B cell (primary cell): ENCODE results near the gene FGFR1OP2. TPM values are rescaled to one million over a fixed set of nuclear protein-coding genes. Genes with fewer than 3 reads are reported as not detected.
"Not testable (repeated sequence)": the region's sequence is repeated elsewhere in the genome, so short reads cannot be mapped to it uniquely, and the experiment has no call there.

Experiments
- ATAC-seq: fragments of 200-7000 bp; cut with Tn5 transposase; one replicate; pipeline ENCODE4 v1.10.0; 2021; ENCODE audit warnings: low read depth, mild to moderate bottlenecking, moderate number of reproducible peaks, moderate library complexity
- CTCF ChIA-PET: fragments of 350-600 bp; sonication (Branson Sonifier 250); formaldehyde crosslinking; loops from one replicate; lab custom pipeline; 2021; ENCODE audit warnings: antibody characterized with exemption, inconsistent platforms; lab: Charles Lee
- POLR2A ChIA-PET: fragments of 350-600 bp; sonication (Branson Sonifier 250); formaldehyde crosslinking; loops from one replicate; lab custom pipeline; 2021; ENCODE audit warnings: antibody characterized with exemption; lab: Charles Lee
- DNase-seq: peaks from one replicate; pipeline ENCODE4 v3.0.0; 2013
- H2AFZ ChIP-seq: 2 replicates; pipeline ENCODE4 v1.6.1; 2012; ENCODE audit warnings: mild to moderate bottlenecking, low read depth, low read length; ENCODE audit not compliant: insufficient read depth, poor library complexity, severe bottlenecking
- H3K27ac ChIP-seq, 2 donors: 1 replicate in 1 of 2; 2 replicates in 1 of 2; pipeline ENCODE4 v1.5.1; 2012 to 2013; ENCODE audit warnings: low read length in 2 of 2, mild to moderate bottlenecking in 2 of 2, moderate library complexity in 1 of 2
- H3K27me3 ChIP-seq, 4 experiments: fragments of 200-600 bp in 1 of 4; sonication (generic) in 1 of 4; replicated peaks in 1 of 4; 1 replicate in 2 of 4; 2 replicates in 2 of 4; pipeline versions ENCODE4 v1.6.1 to v1.7.0; 2013 to 2016; ENCODE audit warnings: low read length in 3 of 4, mild to moderate bottlenecking in 2 of 4, mixed read lengths in 1 of 4, moderate library complexity in 1 of 4; ENCODE audit not compliant: insufficient read depth in 4 of 4, control insufficient read depth in 3 of 4; ENCODE audit errors: control extremely low read depth in 1 of 4
- H3K36me3 ChIP-seq, 2 experiments: replicated peaks in 1 of 2; 1 replicate in 1 of 2; 2 replicates in 1 of 2; pipeline versions ENCODE4 v1.6.1 to v1.7.1; 2013; ENCODE audit warnings: low read length in 1 of 2; ENCODE audit not compliant: insufficient read depth in 2 of 2, control insufficient read depth in 1 of 2; ENCODE audit errors: control extremely low read depth in 1 of 2, extremely low read depth in 1 of 2
- H3K4me1 ChIP-seq, 2 donors: fragments of 200-600 bp in 1 of 2; sonication (generic) in 1 of 2; 1 replicate in 1 of 2; 2 replicates in 1 of 2; pipeline versions ENCODE4 v1.5.1 to v1.6.1; 2013 to 2017; ENCODE audit warnings: low read length in 2 of 2; ENCODE audit not compliant: control insufficient read depth in 2 of 2, insufficient read depth in 2 of 2
- H3K4me2 ChIP-seq: replicated peaks from 2 replicates; pipeline ENCODE3; 2012; ENCODE audit warnings: mild to moderate bottlenecking, low read depth, low read length; ENCODE audit not compliant: poor library complexity, severe bottlenecking
- H3K4me3 ChIP-seq, 5 experiments: fragments of 200-600 bp in 1 of 5; sonication (generic) in 1 of 5; 1 replicate in 3 of 5; 2 replicates in 2 of 5; pipeline versions ENCODE4 v1.5.1 to v1.7.0; 2011 to 2016; ENCODE audit warnings: low read length in 4 of 5, mild to moderate bottlenecking in 4 of 5, low read depth in 2 of 5, control low read depth in 1 of 5, moderate library complexity in 1 of 5; ENCODE audit not compliant: insufficient read depth in 1 of 5; ENCODE audit errors: control extremely low read depth in 1 of 5, extremely low read depth in 1 of 5
- H3K79me2 ChIP-seq: fragments of 200-600 bp; sonication (generic); one replicate; pipeline ENCODE4 v1.6.0; 2016; ENCODE audit warnings: low read length; ENCODE audit not compliant: control insufficient read depth, insufficient read depth
- H3K9ac ChIP-seq: fragments of 200-600 bp; sonication (generic); 2 replicates; pipeline ENCODE4 v1.6.1; 2017; ENCODE audit warnings: mild to moderate bottlenecking, low read length, moderate library complexity
- H3K9me3 ChIP-seq, 3 donors: one replicate each; pipeline versions ENCODE4 v1.6.1 to v1.7.1; 2013; ENCODE audit warnings: low read length in 2 of 3; ENCODE audit not compliant: control insufficient read depth in 2 of 3, insufficient read depth in 1 of 3; ENCODE audit errors: control extremely low read depth in 1 of 3
- H4K20me1 ChIP-seq: 2 replicates; pipeline ENCODE4 v1.6.0; 2012; ENCODE audit warnings: mild to moderate bottlenecking, low read length; ENCODE audit not compliant: insufficient read depth, control insufficient read depth, poor library complexity, severe bottlenecking
- H3K27ac Mint-ChIP-seq: one replicate; pipeline ENCODE4 v1.8.0; 2021; ENCODE audit warnings: mixed read lengths
- H3K27me3 Mint-ChIP-seq: one replicate; pipeline ENCODE4 v1.8.0; 2021; ENCODE audit warnings: mixed read lengths
- H3K4me1 Mint-ChIP-seq: one replicate; pipeline ENCODE4 v1.8.0; 2021; ENCODE audit warnings: mixed read lengths
- H3K4me3 Mint-ChIP-seq: one replicate; pipeline ENCODE4 v1.8.0; 2021; ENCODE audit warnings: mixed read lengths
- H3K9me3 Mint-ChIP-seq: one replicate; pipeline ENCODE4 v1.8.0; 2022; ENCODE audit warnings: mixed read lengths; ENCODE audit not compliant: insufficient read depth
- CTCF ChIP-seq: fragments of 200-600 bp; IDR thresholded peaks from one replicate; pipeline ENCODE4 v1.8.0; 2022; ENCODE audit warnings: antibody characterized with exemption, mild to moderate bottlenecking
- EZH2 ChIP-seq: IDR thresholded peaks from 2 replicates; pipeline ENCODE4 v1.6.1; 2012; ENCODE audit warnings: borderline replicate concordance, low read depth, mild to moderate bottlenecking, moderate library complexity, low read length; ENCODE audit not compliant: insufficient read depth, poor library complexity, severe bottlenecking
- whole genome bisulfite sequencing: methylation state at CpG from one replicate; pipeline ENCODE4 v1.1.5; 2013; ENCODE audit warnings: missing lambda C conversion rate; ENCODE audit not compliant: insufficient coverage; 5-methylcytosine and 5-hydroxymethylcytosine counted together
- intact Hi-C: fragments of 100-400 bp; cut with micrococcal nuclease; formaldehyde crosslinking; loops from one replicate; pipeline ENCODE4 v1.10.0; 2022
- polyA plus RNA-seq: library from polyadenylated mRNA; depleted of rRNA; stranded (reverse); fragments of >200 nt; gene quantifications from 2 replicates; pipeline ENCODE4 v1.2.3, GENCODE V29; 2012
- total RNA-seq, 2 donors: library from RNA; stranded (reverse); fragments of 120-200 nt in 1 of 2; gene quantifications; 1 replicate in 1 of 2; 2 replicates in 1 of 2; pipeline versions ENCODE4 v1.2.3 to v1.2.4, GENCODE V29; 2013 to 2022

Gene FGFR1OP2
- total and polyA plus RNA-seq, 2 donors (not counting 1 experiment from before 2014, with no cell fraction given), result 22.3 to 64.3 TPM

GRCh38 chr12:26953447-26953846 is 15.2 kb downstream of the FGFR1OP2 start:
- intact Hi-C loops, result no loop called here
- ChIA-PET CTCF (no interaction called here), POLR2A (no interaction called here)
- H3K4me1 ChIP-seq, result no peaks in the 10 kb centered on the region
- no peak overlapping the region for H2AFZ ChIP-seq
- Mint-ChIP-seq H3K27me3 (no peaks in the 10 kb centered on the region), H3K4me1 (peaks cover 14% of the 10 kb centered on the region), H3K9me3 (no peaks in the 10 kb centered on the region), H3K4me3 (no peak overlapping the region), H3K27ac (no peak overlapping the region)
- no peak overlapping the region for H3K4me3 ChIP-seq
- peaks cover 3 to 29% of the 10 kb centered on the region in 2 experiments for H3K36me3 ChIP-seq
- no peak overlapping the region for H3K4me2 ChIP-seq
- H3K27me3 ChIP-seq, result no peaks in the 10 kb centered on the region
- DNase-seq (no peak), ATAC-seq (no peak)
- H3K9me3 ChIP-seq, result peaks cover 0 to 8% (median 6%) of the 10 kb centered on the region in 3 donors
- 40% methylated on average over 1 of the region's 1 CpG for WGBS
- peaks cover 32% of the 10 kb centered on the region for H4K20me1 ChIP-seq
- H3K79me2 ChIP-seq, result peaks cover 53% of the 10 kb centered on the region
- H3K9ac ChIP-seq, result no peak overlapping the region
- H3K27ac ChIP-seq, result no peak overlapping the region
- TF ChIP-seq CTCF (no peak), EZH2 (no peak)

GRCh38 chr12:26954027-26954426 is 15.8 kb downstream of the FGFR1OP2 start:
- H3K9ac ChIP-seq, result no peak overlapping the region
- peaks cover 47% of the 10 kb centered on the region for H3K79me2 ChIP-seq
- no peak overlapping the region for H3K4me3 Mint-ChIP-seq
- POLR2A ChIA-PET, result no interaction called here
- peaks cover 0 to 3% (median under 1%) of the 10 kb centered on the region in 3 donors for H3K9me3 ChIP-seq
- H3K9me3 Mint-ChIP-seq, result no peaks in the 10 kb centered on the region
- H3K4me2 ChIP-seq, result no peak overlapping the region
- peaks cover 3 to 33% of the 10 kb centered on the region in 2 experiments for H3K36me3 ChIP-seq
- no peak overlapping the region for H2AFZ ChIP-seq
- no peaks in the 10 kb centered on the region for H3K27me3 ChIP-seq
- H3K4me3 ChIP-seq, result no peak overlapping the region
- ATAC-seq (no peak), DNase-seq (no peak)
- H4K20me1 ChIP-seq, result peaks cover 31% of the 10 kb centered on the region
- no peak overlapping the region for H3K27ac ChIP-seq
- no peaks in the 10 kb centered on the region for H3K27me3 Mint-ChIP-seq
- peaks cover 14% of the 10 kb centered on the region for H3K4me1 Mint-ChIP-seq
- WGBS, result 100% methylated on average over 1 of the region's 4 CpGs
- CTCF ChIA-PET, result no interaction called here
- no peaks in the 10 kb centered on the region for H3K4me1 ChIP-seq
- no peak overlapping the region for H3K27ac Mint-ChIP-seq
- intact Hi-C loops, result no loop called here
- TF ChIP-seq CTCF, result no peak
- no peak for TF ChIP-seq EZH2

GRCh38 chr12:26961391-26961790 is 23.1 kb downstream of the FGFR1OP2 start:
- DNase-seq, H3K27ac Mint-ChIP-seq, ATAC-seq, H4K20me1 ChIP-seq, H3K79me2 ChIP-seq, intact Hi-C loops, H3K27ac ChIP-seq, H3K4me2 ChIP-seq, H3K9me3 Mint-ChIP-seq, H3K4me1 Mint-ChIP-seq, H3K4me1 ChIP-seq, H2AFZ ChIP-seq, H3K27me3 Mint-ChIP-seq, H3K27me3 ChIP-seq, POLR2A ChIA-PET, H3K4me3 Mint-ChIP-seq, H3K9me3 ChIP-seq, H3K9ac ChIP-seq, CTCF ChIA-PET, H3K4me3 ChIP-seq: not testable (repeated sequence)
- H3K36me3 ChIP-seq, result peaks cover 11 to 54% of the 10 kb centered on the region in 2 experiments
- 96% methylated on average over 4 of the region's 7 CpGs for WGBS
